ENCODE measurements around the gene SUMF2.

SUMF2 gene

DNA sequence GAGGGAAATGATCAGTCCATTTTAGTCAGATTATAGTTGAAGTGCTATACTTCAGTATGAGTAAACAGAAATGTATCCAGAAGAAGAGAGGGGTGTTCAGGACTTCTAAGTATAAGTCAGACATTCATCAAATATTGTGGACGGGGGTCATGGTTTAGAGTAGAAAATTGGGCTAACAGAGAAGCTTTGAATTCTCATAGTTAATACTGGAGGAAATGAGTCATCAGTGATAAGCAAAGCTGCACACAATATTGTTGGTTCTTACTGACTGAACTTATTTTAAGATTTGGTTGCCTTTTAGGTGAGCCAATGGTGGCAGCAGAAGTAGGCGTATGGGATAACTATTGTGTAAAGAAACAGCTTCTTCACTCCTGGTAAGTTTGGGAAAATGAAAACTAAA, 1.7 kb upstream of the SUMF2 start:
- Histone ChIP-seq H3K9me3 (ENCODE audit: control insufficient read depth, insufficient read depth, low read depth, low read length) (no peaks in the 10 kb centered on the region), H3K4me3 (ENCODE audit: low read depth, low read length) (no peak overlapping the region), H3K36me3 (ENCODE audit: control insufficient read depth in 2 of 2, insufficient read depth in 1 of 2, low read length in 2 of 2) (peaks cover 59 to 62% of the 10 kb centered on the region in 2 experiments), H3K27ac (ENCODE audit: extremely low read depth, low read depth, low read length) (0 out of 2 replicates have a peak overlapping the region, but pooled peaks have one; percentile 76), H3K4me1 (ENCODE audit: control insufficient read depth, insufficient read depth, low read length) (peaks cover 11% of the 10 kb centered on the region)
- TF ChIP-seq GLI4 (tag by site-specific recombination; IDR thresholded peaks at IDR 0.05) (no peak), ZNF394 (tag by site-specific recombination; IDR thresholded peaks at IDR 0.05; ENCODE audit: borderline replicate concordance) (peak; percentile 33; the same call in 1 of the 2 replicates), ZNF280C (tag by site-specific recombination; IDR thresholded peaks at IDR 0.05) (no peak), OVOL3 (tag by site-specific recombination; IDR thresholded peaks at IDR 0.05) (no peak), ZNF391 (tag by site-specific recombination; IDR thresholded peaks at IDR 0.05; ENCODE audit: borderline replicate concordance, low read depth) (no peak), ZSCAN16 (tag by site-specific recombination; IDR thresholded peaks at IDR 0.05) (no peak), ZNF529 (tag by site-specific recombination; IDR thresholded peaks at IDR 0.05; ENCODE audit: insufficient replicate concordance) (no peak), ZNF600 (tag by site-specific recombination; IDR thresholded peaks at IDR 0.05) (0 out of 2 replicates have a peak, but pooled peaks have one; percentile 9), ZEB2 (tag by site-specific recombination; IDR thresholded peaks at IDR 0.05) (peak; percentile 14; the same call in 1 of the 2 replicates), KLF10 (tag by site-specific recombination; IDR thresholded peaks at IDR 0.05) (no peak), ZNF2 (tag by site-specific recombination; IDR thresholded peaks at IDR 0.05) (no peak), ZNF792 (tag by site-specific recombination; IDR thresholded peaks at IDR 0.05) (no peak), ZNF670 (tag by site-specific recombination; IDR thresholded peaks at IDR 0.05; ENCODE audit: low read depth) (no peak)
- TF ChIP-seq, protein P1, sequence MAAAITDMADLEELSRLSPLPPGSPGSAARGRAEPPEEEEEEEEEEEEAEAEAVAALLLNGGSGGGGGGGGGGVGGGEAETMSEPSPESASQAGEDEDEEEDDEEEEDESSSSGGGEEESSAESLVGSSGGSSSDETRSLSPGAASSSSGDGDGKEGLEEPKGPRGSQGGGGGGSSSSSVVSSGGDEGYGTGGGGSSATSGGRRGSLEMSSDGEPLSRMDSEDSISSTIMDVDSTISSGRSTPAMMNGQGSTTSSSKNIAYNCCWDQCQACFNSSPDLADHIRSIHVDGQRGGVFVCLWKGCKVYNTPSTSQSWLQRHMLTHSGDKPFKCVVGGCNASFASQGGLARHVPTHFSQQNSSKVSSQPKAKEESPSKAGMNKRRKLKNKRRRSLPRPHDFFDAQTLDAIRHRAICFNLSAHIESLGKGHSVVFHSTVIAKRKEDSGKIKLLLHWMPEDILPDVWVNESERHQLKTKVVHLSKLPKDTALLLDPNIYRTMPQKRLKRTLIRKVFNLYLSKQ (tag by site-specific recombination; IDR thresholded peaks at IDR 0.05; ENCODE audit: borderline replicate concordance) = no peak
- TF ChIP-seq, protein P2, sequence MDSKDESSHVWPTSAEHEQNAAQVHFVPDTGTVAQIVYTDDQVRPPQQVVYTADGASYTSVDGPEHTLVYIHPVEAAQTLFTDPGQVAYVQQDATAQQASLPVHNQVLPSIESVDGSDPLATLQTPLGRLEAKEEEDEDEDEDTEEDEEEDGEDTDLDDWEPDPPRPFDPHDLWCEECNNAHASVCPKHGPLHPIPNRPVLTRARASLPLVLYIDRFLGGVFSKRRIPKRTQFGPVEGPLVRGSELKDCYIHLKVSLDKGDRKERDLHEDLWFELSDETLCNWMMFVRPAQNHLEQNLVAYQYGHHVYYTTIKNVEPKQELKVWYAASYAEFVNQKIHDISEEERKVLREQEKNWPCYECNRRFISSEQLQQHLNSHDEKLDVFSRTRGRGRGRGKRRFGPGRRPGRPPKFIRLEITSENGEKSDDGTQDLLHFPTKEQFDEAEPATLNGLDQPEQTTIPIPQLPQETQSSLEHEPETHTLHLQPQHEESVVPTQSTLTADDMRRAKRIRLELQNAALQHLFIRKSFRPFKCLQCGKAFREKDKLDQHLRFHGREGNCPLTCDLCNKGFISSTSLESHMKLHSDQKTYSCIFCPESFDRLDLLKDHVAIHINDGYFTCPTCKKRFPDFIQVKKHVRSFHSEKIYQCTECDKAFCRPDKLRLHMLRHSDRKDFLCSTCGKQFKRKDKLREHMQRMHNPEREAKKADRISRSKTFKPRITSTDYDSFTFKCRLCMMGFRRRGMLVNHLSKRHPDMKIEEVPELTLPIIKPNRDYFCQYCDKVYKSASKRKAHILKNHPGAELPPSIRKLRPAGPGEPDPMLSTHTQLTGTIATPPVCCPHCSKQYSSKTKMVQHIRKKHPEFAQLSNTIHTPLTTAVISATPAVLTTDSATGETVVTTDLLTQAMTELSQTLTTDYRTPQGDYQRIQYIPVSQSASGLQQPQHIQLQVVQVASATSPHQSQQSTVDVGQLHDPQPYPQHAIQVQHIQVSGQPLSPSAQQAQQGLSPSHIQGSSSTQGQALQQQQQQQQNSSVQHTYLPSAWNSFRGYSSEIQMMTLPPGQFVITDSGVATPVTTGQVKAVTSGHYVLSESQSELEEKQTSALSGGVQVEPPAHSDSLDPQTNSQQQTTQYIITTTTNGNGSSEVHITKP (tag by site-specific recombination; IDR thresholded peaks at IDR 0.05) = 0 out of 2 replicates have a peak, but pooled peaks have one; percentile 23
- ChIA-PET CTCF (interaction anchor here (1.1 kb wide), 1 partner anchor 11 kb away, joined by 4 read pairs; no protein-coding TSS in a partner anchor), POLR2A (interaction anchor here (0.6 to 5.2 kb wide), 3 partner anchors 11 to 208 kb away, joined by 4 to 70 read pairs (median 6); partner anchors contain the start of genes CCT6A and PSPH)

GRCh38 chr7:56063500-56063881, 595 bp upstream of the SUMF2 start:
- H3K9me3 ChIP-seq (ENCODE audit: control insufficient read depth, insufficient read depth, low read depth, low read length) = no peaks in the 10 kb centered on the region
- ChIA-PET CTCF (interaction anchor here (0.6 kb wide), 2 partner anchors 11 to 553 kb away, joined by 3 read pairs; no protein-coding TSS in a partner anchor), POLR2A (interaction anchor here (1.0 to 5.2 kb wide), 5 partner anchors 11 to 36 kb away, joined by 3 to 70 read pairs (median 17); partner anchors contain the start of genes CCT6A and PSPH)
- peaks cover 11% of the 10 kb centered on the region for H3K4me1 ChIP-seq (ENCODE audit: control insufficient read depth, insufficient read depth, low read length)
- H3K36me3 ChIP-seq (ENCODE audit: control insufficient read depth in 2 of 2, insufficient read depth in 1 of 2, low read length in 2 of 2) = peaks cover 51 to 52% of the 10 kb centered on the region in 2 experiments
- H3K27ac ChIP-seq (ENCODE audit: extremely low read depth, low read depth, low read length) = peak overlapping the region; percentile 76
- no peak overlapping the region for H3K4me3 ChIP-seq (ENCODE audit: low read depth, low read length)
- TF ChIP-seq ZNF266 (tag by site-specific recombination; IDR thresholded peaks at IDR 0.05; ENCODE audit: low read depth) = no peak
- TF ChIP-seq ZNF555 (tag by site-specific recombination; conservative IDR thresholded peaks at IDR 0.05) = no peak
- TF ChIP-seq ZNF202 (tag by site-specific recombination; IDR thresholded peaks at IDR 0.05; ENCODE audit: borderline replicate concordance) = no peak
- peak; percentile 21; the same call in 1 of the 2 replicates for TF ChIP-seq ZNF366 (tag by site-specific recombination; conservative IDR thresholded peaks at IDR 0.05)
- TF ChIP-seq ZNF843 (tag by site-specific recombination; IDR thresholded peaks at IDR 0.05) = no peak
- no peak for TF ChIP-seq ZBTB7A (tag by site-specific recombination; IDR thresholded peaks at IDR 0.05; ENCODE audit: low read depth)
- no peak for TF ChIP-seq ZNF561 (tag by site-specific recombination; IDR thresholded peaks at IDR 0.05; ENCODE audit: borderline replicate concordance)
- TF ChIP-seq ZNF596 (tag by site-specific recombination; IDR thresholded peaks at IDR 0.05) = no peak
- no peak for TF ChIP-seq KLF16 (tag by site-specific recombination; IDR thresholded peaks at IDR 0.05)
- TF ChIP-seq ZNF529 (tag by site-specific recombination; IDR thresholded peaks at IDR 0.05; ENCODE audit: insufficient replicate concordance) = no peak
- TF ChIP-seq ZNF544 (tag by site-specific recombination; IDR thresholded peaks at IDR 0.05) = no peak
- no peak for TF ChIP-seq IKZF3 (tag by site-specific recombination; IDR thresholded peaks at IDR 0.05)
- peak; percentile 65; the same call in 1 of the 2 replicates for TF ChIP-seq KLF10 (tag by site-specific recombination; IDR thresholded peaks at IDR 0.05)
- no peak for TF ChIP-seq ZNF76 (tag by site-specific recombination; IDR thresholded peaks at IDR 0.05; ENCODE audit: borderline replicate concordance, low read depth)
- no peak for TF ChIP-seq ZNF549 (tag by site-specific recombination; IDR thresholded peaks at IDR 0.05)
- no peak for TF ChIP-seq BCL11A (tag by site-specific recombination; IDR thresholded peaks at IDR 0.05; ENCODE audit: low read depth)

All from HEK293 (cell line).